ENCODE measurements around the gene ARID5B.

DNA sequence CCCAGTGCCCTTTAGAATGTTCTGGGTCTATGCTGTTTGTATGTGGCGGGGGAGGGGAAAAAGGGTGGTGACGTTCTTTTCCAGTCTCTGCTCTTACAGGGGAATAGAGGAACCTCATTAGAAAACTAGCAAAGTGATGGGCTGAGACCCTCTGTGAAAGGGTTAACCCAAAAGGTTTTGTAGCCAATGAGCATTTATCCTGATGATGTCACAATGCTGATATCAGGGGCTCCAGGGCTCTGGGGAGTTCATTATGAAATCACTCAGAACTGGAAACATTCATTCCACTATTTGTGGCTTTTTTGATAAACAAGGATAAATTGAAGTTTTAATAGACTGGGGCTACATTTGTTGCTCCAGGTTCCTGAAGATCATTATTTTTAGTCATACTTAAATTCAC, 71.7 kb downstream of the ARID5B start:
- TF ChIP-seq GATA2 (IDR thresholded peaks at IDR 0.05; ENCODE audit: low read depth, low read length) (no peak), GATA3 (IDR thresholded peaks at IDR 0.05; ENCODE audit: low read depth, low read length) (no peak)
